ENCODE results near the gene TSPAN7.

TSPAN7 gene

GRCh38 chrX:38548508-38548907, 12.8 kb upstream of the TSPAN7 start:
- Histone ChIP-seq H3K4me1 (ENCODE audit: control insufficient read depth in 1 of 2, insufficient read depth in 2 of 2, low read length in 2 of 2) (no peaks in the 10 kb centered on the region), H2BK12ac (ENCODE audit: low read length) (no peak overlapping the region), H3K79me1 (ENCODE audit: low read length) (no peaks in the 10 kb centered on the region), H4K12ac (ENCODE audit: low read depth, low read length) (no peak overlapping the region), H3K4me2 (ENCODE audit: low read length) (no peak overlapping the region), H2AK5ac (ENCODE audit: low read length) (no peak overlapping the region), H3K79me2 (ENCODE audit: control insufficient read depth, insufficient read depth, low read length, poor library complexity) (no peaks in the 10 kb centered on the region), H3K4me3 (ENCODE audit: low read depth, low read length) (no peak overlapping the region), H3K4ac (ENCODE audit: low read depth, low read length) (no peak overlapping the region), H3K9me3 (ENCODE audit: insufficient read depth, low read depth, low read length) (no peaks in the 10 kb centered on the region), H3K18ac (ENCODE audit: low read length) (no peak overlapping the region), H2AFZ (ENCODE audit: insufficient read depth, low read length, poor library complexity) (no peak overlapping the region), H3K9ac (ENCODE audit: low read length) (no peak overlapping the region), H3K27ac (ENCODE audit: low read depth, low read length) (no peak overlapping the region), H4K8ac (ENCODE audit: low read depth, low read length) (no peak overlapping the region), H2BK5ac (ENCODE audit: low read depth, low read length, poor library complexity) (no peak overlapping the region), H4K91ac (ENCODE audit: low read depth, low read length) (no peak overlapping the region), H3K14ac (ENCODE audit: low read length) (no peak overlapping the region), H3K27me3 (ENCODE audit: insufficient read depth, low read length) (no peaks in the 10 kb centered on the region), H3K23ac (ENCODE audit: low read length) (no peak overlapping the region), H3K36me3 (ENCODE audit: control insufficient read depth in 1 of 2, insufficient read depth in 2 of 2, low read length in 2 of 2) (no peaks in the 10 kb centered on the region), H2BK120ac (ENCODE audit: insufficient read depth, low read length, poor library complexity) (no peak overlapping the region)
- WGBS (ENCODE audit: extremely low coverage, insufficient coverage, insufficient read length), result no CpG with 5 or more reads among the region's 3 CpGs
- DNase-seq, result no peak

DNA sequence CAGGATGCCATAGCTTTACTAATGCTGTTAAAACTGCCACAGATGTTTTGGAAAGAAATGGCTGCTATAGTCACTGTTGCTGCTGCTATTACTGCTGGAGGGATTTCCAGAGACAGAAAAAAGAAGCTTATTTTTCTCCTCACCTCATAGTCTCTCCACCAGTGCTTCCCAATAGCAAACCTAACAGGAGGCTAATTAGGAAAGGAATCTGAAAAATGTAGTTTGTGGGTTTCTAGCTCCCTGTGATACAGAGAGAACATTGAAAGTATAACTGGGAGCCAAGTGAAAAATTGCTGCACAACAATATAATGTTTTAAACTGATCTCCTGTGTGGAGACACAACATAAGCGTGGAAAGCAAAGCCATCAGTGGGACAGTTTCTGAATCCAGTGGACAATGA, 8.6 kb upstream of the TSPAN7 start:
- H3K9ac ChIP-seq (ENCODE audit: low read length), result no peak overlapping the region
- H3K79me1 ChIP-seq (ENCODE audit: low read length), result no peaks in the 10 kb centered on the region
- no peak overlapping the region for H3K4ac ChIP-seq (ENCODE audit: low read depth, low read length)
- H4K91ac ChIP-seq (ENCODE audit: low read depth, low read length), result no peak overlapping the region
- DNase-seq, result no peak
- H3K18ac ChIP-seq (ENCODE audit: low read length), result no peak overlapping the region
- no peaks in the 10 kb centered on the region for H3K36me3 ChIP-seq (ENCODE audit: control insufficient read depth in 1 of 2, insufficient read depth in 2 of 2, low read length in 2 of 2)
- H3K27me3 ChIP-seq (ENCODE audit: insufficient read depth, low read length), result no peaks in the 10 kb centered on the region
- no peak overlapping the region for H2BK5ac ChIP-seq (ENCODE audit: low read depth, low read length, poor library complexity)
- H2AK5ac ChIP-seq (ENCODE audit: low read length), result no peak overlapping the region
- no peak overlapping the region for H2BK12ac ChIP-seq (ENCODE audit: low read length)
- no peak overlapping the region for H2BK120ac ChIP-seq (ENCODE audit: insufficient read depth, low read length, poor library complexity)
- H2AFZ ChIP-seq (ENCODE audit: insufficient read depth, low read length, poor library complexity), result no peak overlapping the region
- H3K4me2 ChIP-seq (ENCODE audit: low read length), result no peak overlapping the region
- H3K4me1 ChIP-seq (ENCODE audit: control insufficient read depth in 1 of 2, insufficient read depth in 2 of 2, low read length in 2 of 2), result no peaks in the 10 kb centered on the region
- H3K79me2 ChIP-seq (ENCODE audit: control insufficient read depth, insufficient read depth, low read length, poor library complexity), result no peaks in the 10 kb centered on the region
- H3K9me3 ChIP-seq (ENCODE audit: insufficient read depth, low read depth, low read length), result no peaks in the 10 kb centered on the region
- no peak overlapping the region for H3K23ac ChIP-seq (ENCODE audit: low read length)
- H3K27ac ChIP-seq (ENCODE audit: low read depth, low read length), result no peak overlapping the region
- H3K4me3 ChIP-seq (ENCODE audit: low read depth, low read length), result no peak overlapping the region
- no CpG with 5 or more reads among the region's 1 CpG for WGBS (ENCODE audit: extremely low coverage, insufficient coverage, insufficient read length)
- H4K12ac ChIP-seq (ENCODE audit: low read depth, low read length), result no peak overlapping the region
- H3K14ac ChIP-seq (ENCODE audit: low read length), result no peak overlapping the region
- no peak overlapping the region for H4K8ac ChIP-seq (ENCODE audit: low read depth, low read length)

- no peak overlapping the region for H3K23ac ChIP-seq (ENCODE audit: low read length)
- H3K4ac ChIP-seq (ENCODE audit: low read depth, low read length), result no peak overlapping the region
- no peak overlapping the region for H3K4me2 ChIP-seq (ENCODE audit: low read length)
- no peak overlapping the region for H4K91ac ChIP-seq (ENCODE audit: low read depth, low read length)
- no peak overlapping the region for H4K12ac ChIP-seq (ENCODE audit: low read depth, low read length)
- H3K36me3 ChIP-seq (ENCODE audit: control insufficient read depth in 1 of 2, insufficient read depth in 2 of 2, low read length in 2 of 2), result no peaks in the 10 kb centered on the region
- no peak overlapping the region for H4K8ac ChIP-seq (ENCODE audit: low read depth, low read length)
- no CpG with 5 or more reads among the region's 2 CpGs for WGBS (ENCODE audit: extremely low coverage, insufficient coverage, insufficient read length)
- H3K79me1 ChIP-seq (ENCODE audit: low read length), result no peaks in the 10 kb centered on the region
- H3K79me2 ChIP-seq (ENCODE audit: control insufficient read depth, insufficient read depth, low read length, poor library complexity), result no peaks in the 10 kb centered on the region
- no peak overlapping the region for H3K14ac ChIP-seq (ENCODE audit: low read length)
- no peak overlapping the region for H3K18ac ChIP-seq (ENCODE audit: low read length)
- DNase-seq, result no peak
- H3K27ac ChIP-seq (ENCODE audit: low read depth, low read length), result no peak overlapping the region
- no peak overlapping the region for H3K9ac ChIP-seq (ENCODE audit: low read length)
- H2AK5ac ChIP-seq (ENCODE audit: low read length), result no peak overlapping the region
- H3K9me3 ChIP-seq (ENCODE audit: insufficient read depth, low read depth, low read length), result no peaks in the 10 kb centered on the region
- no peak overlapping the region for H2BK12ac ChIP-seq (ENCODE audit: low read length)
- H3K4me1 ChIP-seq (ENCODE audit: control insufficient read depth in 1 of 2, insufficient read depth in 2 of 2, low read length in 2 of 2), result peaks cover 4% of the 10 kb centered on the region in 2 experiments
- no peak overlapping the region for H2AFZ ChIP-seq (ENCODE audit: insufficient read depth, low read length, poor library complexity)
- no peak overlapping the region for H2BK5ac ChIP-seq (ENCODE audit: low read depth, low read length, poor library complexity)
- no peak overlapping the region for H2BK120ac ChIP-seq (ENCODE audit: insufficient read depth, low read length, poor library complexity)
- H3K4me3 ChIP-seq (ENCODE audit: low read depth, low read length), result no peak overlapping the region
- peaks cover 3% of the 10 kb centered on the region for H3K27me3 ChIP-seq (ENCODE audit: insufficient read depth, low read length)
Observed at GRCh38 chrX:38558686-38559085, 2.7 kb upstream of the TSPAN7 start.

DNA sequence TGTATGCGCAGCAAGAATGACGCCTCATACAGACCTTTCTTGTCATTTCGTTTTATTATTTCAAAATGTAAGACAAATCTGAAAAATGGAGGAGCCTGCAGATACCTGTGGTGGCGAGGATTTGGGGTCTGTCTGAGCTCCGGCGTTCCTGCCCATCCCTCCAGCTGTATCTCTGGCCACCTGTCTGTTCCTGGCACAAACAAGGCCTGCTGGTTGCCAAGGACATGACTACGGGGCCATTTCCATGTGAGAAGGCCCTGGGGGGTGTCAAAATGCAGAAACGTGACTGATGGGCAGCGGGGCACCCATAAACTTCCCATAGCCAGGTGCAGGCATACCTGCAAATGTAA, 591 bp upstream of the TSPAN7 start:
- Histone ChIP-seq H4K8ac (ENCODE audit: low read depth, low read length) (peak overlapping the region; percentile 61), H3K9me3 (ENCODE audit: insufficient read depth, low read depth, low read length) (no peaks in the 10 kb centered on the region), H2BK12ac (ENCODE audit: low read length) (peak overlapping the region; percentile 14), H2AFZ (ENCODE audit: insufficient read depth, low read length, poor library complexity) (peak overlapping the region; percentile 66), H3K18ac (ENCODE audit: low read length) (no peak overlapping the region), H3K79me2 (ENCODE audit: control insufficient read depth, insufficient read depth, low read length, poor library complexity) (no peaks in the 10 kb centered on the region), H2BK5ac (ENCODE audit: low read depth, low read length, poor library complexity) (no peak overlapping the region), H3K14ac (ENCODE audit: low read length) (peak overlapping the region; percentile 19), H3K23ac (ENCODE audit: low read length) (no peak overlapping the region), H3K27me3 (ENCODE audit: insufficient read depth, low read length) (peaks cover 3% of the 10 kb centered on the region), H2AK5ac (ENCODE audit: low read length) (no peak overlapping the region), H3K36me3 (ENCODE audit: control insufficient read depth in 1 of 2, insufficient read depth in 2 of 2, low read length in 2 of 2) (no peaks in the 10 kb centered on the region), H2BK120ac (ENCODE audit: insufficient read depth, low read length, poor library complexity) (no peak overlapping the region), H3K27ac (ENCODE audit: low read depth, low read length) (no peak overlapping the region), H3K4me3 (ENCODE audit: low read depth, low read length) (no peak overlapping the region), H4K91ac (ENCODE audit: low read depth, low read length) (no peak overlapping the region), H3K4me2 (ENCODE audit: low read length) (peak overlapping the region; percentile 63), H4K12ac (ENCODE audit: low read depth, low read length) (peak overlapping the region; percentile 90), H3K4ac (ENCODE audit: low read depth, low read length) (no peak overlapping the region), H3K79me1 (ENCODE audit: low read length) (no peaks in the 10 kb centered on the region), H3K9ac (ENCODE audit: low read length) (no peak overlapping the region), H3K4me1 (ENCODE audit: control insufficient read depth in 1 of 2, insufficient read depth in 2 of 2, low read length in 2 of 2) (peaks cover 4% of the 10 kb centered on the region in 2 experiments)
- WGBS (ENCODE audit: extremely low coverage, insufficient coverage, insufficient read length), result no CpG with 5 or more reads among the region's 9 CpGs
- DNase-seq, result no peak

Data from trophoblast cell (in vitro differentiated cells and primary cell).